Peyer's patch (tissue), 4 donors: ENCODE results near the gene TOMM22. TPM values are rescaled to one million over a fixed set of nuclear protein-coding genes. Genes with fewer than 3 reads are reported as not detected.
A peak's percentile ranks its signal among the peaks of the same experiment; 100 is the strongest.

ENCODE experiments used
- DNase-seq, 3 donors: peaks; one replicate each; pipeline ENCODE4 v3.0.0-alpha.2; 2017 to 2019
- H3K27ac ChIP-seq, 4 donors: fragments of 200-600 bp; sonication (generic); one replicate each; pipeline ENCODE4 v1.5.1; 2016 to 2019
- H3K27me3 ChIP-seq, 2 donors: fragments of 200-600 bp; sonication (generic); one replicate each; pipeline ENCODE4 v1.5.1; 2019
- H3K36me3 ChIP-seq, 3 donors: fragments of 200-600 bp; sonication (generic); one replicate each; pipeline ENCODE4 v1.5.1; 2016 to 2019
- H3K4me1 ChIP-seq, 4 donors: fragments of 200-600 bp; sonication (generic); one replicate each; pipeline ENCODE4 v1.5.1; 2016 to 2019
- H3K4me3 ChIP-seq, 4 donors: fragments of 200-600 bp; sonication (generic); 1 replicate in 3 of 4; 2 replicates in 1 of 4; pipeline ENCODE4 v1.5.1; 2016 to 2019; ENCODE audit warnings: mild to moderate bottlenecking in 1 of 4
- H3K9me3 ChIP-seq, 4 donors: fragments of 200-600 bp; sonication (generic); one replicate each; pipeline ENCODE4 v1.5.1; 2016 to 2019; ENCODE audit warnings: mild to moderate bottlenecking in 1 of 4
- CTCF ChIP-seq, 6 experiments: fragments of 450-650 bp in 4 of 6; fragments of 200-600 bp in 2 of 6; sonication (generic) in 1 of 6; IDR thresholded peaks; one replicate each; pipeline ENCODE4 v1.5.1; 2017 to 2019; ENCODE audit warnings: antibody characterized with exemption in 6 of 6, mild to moderate bottlenecking in 3 of 6, moderate library complexity in 1 of 6
- POLR2A ChIP-seq, 2 donors: fragments of 450-650 bp; IDR thresholded peaks; one replicate each; pipeline ENCODE4 v1.5.1; 2017; ENCODE audit warnings: antibody characterized with exemption in 2 of 2, mild to moderate bottlenecking in 2 of 2, moderate library complexity in 2 of 2
- total RNA-seq, 4 donors: library from RNA; depleted of rRNA; stranded (reverse); fragments of >200 nt; gene quantifications; one replicate each; pipeline ENCODE4 v1.1.0, GENCODE V29; 2016

The TOMM22 gene
- total RNA-seq, 4 donors from 2014 or later = 19.6 to 35.5 (median 28.9) TPM

DNA sequence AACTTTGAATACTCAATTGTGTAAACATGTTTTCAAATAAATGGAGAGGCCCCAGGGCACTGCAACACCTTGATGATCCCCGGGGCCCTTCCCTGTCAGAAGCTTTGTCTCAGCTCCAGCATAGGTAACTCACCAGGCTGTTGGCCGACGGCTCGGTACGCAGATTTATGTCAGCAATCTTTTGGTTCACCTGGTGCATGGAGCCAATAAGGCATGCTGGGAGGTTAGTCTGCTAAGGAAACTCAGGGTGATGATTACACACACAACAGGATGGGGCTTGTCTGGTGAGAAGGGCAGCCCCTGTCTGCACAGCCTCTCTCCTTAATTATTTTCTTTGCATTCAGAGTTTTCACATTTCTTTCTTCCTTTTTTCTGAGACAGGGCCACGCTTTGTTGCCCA is 36.3 kb upstream of the TOMM22 start:
- Histone ChIP-seq H3K27ac (no peak overlapping the region), H3K27me3 (no peaks in the 10 kb centered on the region), H3K36me3 (no peaks in the 10 kb centered on the region), H3K4me1 (no peaks in the 10 kb centered on the region), H3K4me3 (no peak overlapping the region), H3K9me3 (no peaks in the 10 kb centered on the region)
- DNase-seq = no peak
- TF ChIP-seq POLR2A (IDR thresholded peaks at IDR 0.05) (no peak), CTCF (IDR thresholded peaks at IDR 0.05) (no peak)

DNA sequence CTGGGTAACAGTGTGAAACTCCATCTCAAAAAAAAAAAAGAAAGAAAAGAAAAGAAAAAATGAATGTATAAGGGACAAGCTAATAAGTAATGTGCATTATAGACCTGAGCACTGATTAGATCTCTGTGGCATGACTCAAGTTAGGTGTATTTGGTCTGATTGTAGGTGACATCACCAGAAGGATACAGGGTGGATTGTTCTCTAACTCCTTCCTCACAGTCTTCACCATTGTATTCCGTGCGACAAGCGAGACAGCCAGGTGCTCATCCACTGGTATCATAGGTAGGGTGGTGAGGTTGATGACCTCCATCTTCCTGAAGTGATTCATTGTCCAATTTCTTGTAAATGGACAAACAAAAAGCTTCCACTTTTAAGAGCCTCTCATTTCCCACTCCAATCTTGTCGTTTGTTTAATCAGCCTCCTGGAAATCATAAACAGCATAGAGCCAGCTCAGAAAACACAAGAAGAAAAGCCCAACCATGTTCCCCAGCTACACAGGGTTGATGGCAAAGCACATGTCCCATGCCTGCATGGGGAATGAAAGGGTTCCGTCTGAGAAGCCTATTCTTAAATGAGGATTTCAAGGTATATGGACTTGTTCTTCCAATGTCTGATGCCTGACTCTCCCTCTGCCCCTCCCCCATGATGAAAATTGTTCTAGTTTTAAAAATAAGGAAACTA is 31.8 kb upstream of the TOMM22 start:
- no peak for DNase-seq
- Histone ChIP-seq H3K36me3 (no peaks in the 10 kb centered on the region), H3K4me3 (no peak overlapping the region)

GRCh38 chr22:38652859-38653258 is 28.9 kb upstream of the TOMM22 start:
- H3K27ac ChIP-seq = no peak overlapping the region
- no peak for TF ChIP-seq POLR2A (IDR thresholded peaks at IDR 0.05)

More for the DNA sequence above, 31.8 kb upstream of the TOMM22 start:
- Histone ChIP-seq H3K4me1 (no peaks in the 10 kb centered on the region), H3K27ac (no peak overlapping the region), H3K27me3 (no peaks in the 10 kb centered on the region), H3K9me3 (no peaks in the 10 kb centered on the region)
- TF ChIP-seq CTCF (IDR thresholded peaks at IDR 0.05) (no peak), POLR2A (IDR thresholded peaks at IDR 0.05) (no peak)

GRCh38 chr22:38653741-38654140 is 28.0 kb upstream of the TOMM22 start:
- no peak for DNase-seq
- no peak overlapping the region for H3K27ac ChIP-seq
- H3K36me3 ChIP-seq = no peaks in the 10 kb centered on the region
- TF ChIP-seq POLR2A (IDR thresholded peaks at IDR 0.05) = no peak
- TF ChIP-seq CTCF (IDR thresholded peaks at IDR 0.05) = no peak
- H3K9me3 ChIP-seq = no peaks in the 10 kb centered on the region
- H3K4me1 ChIP-seq = peaks cover 0 to 12% (median 5%) of the 10 kb centered on the region in 4 donors
- H3K4me3 ChIP-seq = no peak overlapping the region
- H3K27me3 ChIP-seq = no peaks in the 10 kb centered on the region

More at GRCh38 chr22:38652859-38653258, 28.9 kb upstream of the TOMM22 start:
- DNase-seq = peak in 1 of 3 donors; percentile 48
- Histone ChIP-seq H3K4me3 (no peak overlapping the region), H3K9me3 (no peaks in the 10 kb centered on the region), H3K36me3 (no peaks in the 10 kb centered on the region), H3K27me3 (no peaks in the 10 kb centered on the region), H3K4me1 (peaks cover 0 to 12% (median 5%) of the 10 kb centered on the region in 4 donors)

DNA sequence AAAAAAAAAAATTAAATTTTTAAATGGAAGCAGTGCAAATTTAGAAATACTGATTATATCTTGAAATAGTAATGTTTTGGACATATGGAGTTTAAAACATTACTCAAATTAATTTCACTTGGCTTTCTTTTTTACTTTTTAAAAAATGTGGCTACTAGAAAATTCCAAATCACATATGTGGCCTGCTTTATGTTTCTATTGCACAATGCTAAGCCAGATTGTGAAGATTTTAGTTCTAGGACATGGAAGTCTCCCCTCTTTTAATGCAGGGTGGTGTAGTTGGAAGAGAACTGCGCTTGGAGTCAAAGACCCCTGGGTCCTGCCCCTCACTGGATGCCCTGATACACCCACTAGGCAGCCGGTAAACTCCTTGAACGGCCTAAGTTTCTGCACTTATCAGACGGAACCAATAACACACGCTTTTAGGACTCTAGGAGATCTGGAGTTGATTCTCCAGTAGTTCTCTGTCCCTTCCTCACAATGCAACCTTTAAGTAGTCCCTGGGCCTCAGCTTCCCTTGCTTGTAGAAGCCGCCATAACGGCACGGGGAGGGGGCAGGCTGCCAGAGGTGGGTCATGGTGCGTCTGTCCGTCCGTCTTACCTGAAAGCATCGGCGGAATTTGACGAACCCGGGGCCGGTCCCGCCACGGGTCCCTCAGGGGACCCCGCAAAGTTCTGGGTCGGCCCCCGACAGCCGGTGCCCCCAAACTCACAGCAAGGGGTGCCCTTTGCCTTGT is 26.1 kb upstream of the TOMM22 start:
- no peak for TF ChIP-seq CTCF (IDR thresholded peaks at IDR 0.05)
- no peak for TF ChIP-seq POLR2A (IDR thresholded peaks at IDR 0.05)
- H3K27ac ChIP-seq = peak overlapping the region in 3 of 4 donors; percentile 77 to 86 (median 80)
- no peaks in the 10 kb centered on the region for H3K36me3 ChIP-seq
- no peaks in the 10 kb centered on the region for H3K27me3 ChIP-seq
- H3K4me3 ChIP-seq = peak overlapping the region; percentile 65 to 89 (median 76)
- DNase-seq = no peak
- no peaks in the 10 kb centered on the region for H3K9me3 ChIP-seq
- peaks cover 0 to 12% (median 5%) of the 10 kb centered on the region in 4 donors for H3K4me1 ChIP-seq
